Measurements from ENCODE around the gene BNIP5. TPM values are rescaled to one million over a fixed set of nuclear protein-coding genes. Genes with fewer than 3 reads are reported as not detected.

Gene BNIP5
- total RNA-seq, 2 donors from 2014 or later: not detected

DNA sequence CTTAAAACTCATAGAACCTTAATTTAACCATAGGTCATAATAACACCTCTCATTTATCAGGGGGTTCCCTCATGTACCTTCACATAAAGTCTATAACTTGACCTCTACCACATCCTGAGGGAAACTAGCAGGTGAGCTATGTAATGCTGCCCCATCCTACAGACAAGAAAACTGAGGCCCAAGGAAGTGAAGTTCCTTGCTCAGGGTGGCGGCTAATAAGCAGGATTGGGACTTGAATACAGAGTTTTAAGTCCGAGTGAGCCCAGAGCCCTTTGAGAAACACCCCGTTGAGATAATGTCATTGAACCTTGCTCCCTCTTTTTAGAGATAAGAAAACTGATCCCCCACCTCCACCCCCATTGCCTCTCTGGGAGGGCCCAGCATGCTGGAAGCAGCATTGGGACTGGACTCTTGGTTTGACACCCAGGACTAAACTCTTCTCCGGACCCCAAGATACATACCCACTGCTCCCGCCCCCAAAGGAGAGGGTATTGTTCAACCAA is 429 bp downstream of the BNIP5 start:
- DNase-seq (ENCODE audit: low spot score) (no peak), ATAC-seq (ENCODE audit: insufficient number of reproducible peaks, low FRiP score, low read depth) (no peak)
- Histone ChIP-seq H3K27me3 (replicated peaks; ENCODE audit: insufficient read depth) (no peaks in the 10 kb centered on the region), H3K36me3 (no peaks in the 10 kb centered on the region), H3K4me3 (no peak overlapping the region), H3K27ac (no peak overlapping the region), H3K9me3 (no peaks in the 10 kb centered on the region), H3K4me1 (ENCODE audit: control insufficient read depth in 1 of 2, low read depth in 2 of 2) (peaks cover 0 to 11% of the 10 kb centered on the region in 2 donors)
- TF ChIP-seq, protein P1, sequence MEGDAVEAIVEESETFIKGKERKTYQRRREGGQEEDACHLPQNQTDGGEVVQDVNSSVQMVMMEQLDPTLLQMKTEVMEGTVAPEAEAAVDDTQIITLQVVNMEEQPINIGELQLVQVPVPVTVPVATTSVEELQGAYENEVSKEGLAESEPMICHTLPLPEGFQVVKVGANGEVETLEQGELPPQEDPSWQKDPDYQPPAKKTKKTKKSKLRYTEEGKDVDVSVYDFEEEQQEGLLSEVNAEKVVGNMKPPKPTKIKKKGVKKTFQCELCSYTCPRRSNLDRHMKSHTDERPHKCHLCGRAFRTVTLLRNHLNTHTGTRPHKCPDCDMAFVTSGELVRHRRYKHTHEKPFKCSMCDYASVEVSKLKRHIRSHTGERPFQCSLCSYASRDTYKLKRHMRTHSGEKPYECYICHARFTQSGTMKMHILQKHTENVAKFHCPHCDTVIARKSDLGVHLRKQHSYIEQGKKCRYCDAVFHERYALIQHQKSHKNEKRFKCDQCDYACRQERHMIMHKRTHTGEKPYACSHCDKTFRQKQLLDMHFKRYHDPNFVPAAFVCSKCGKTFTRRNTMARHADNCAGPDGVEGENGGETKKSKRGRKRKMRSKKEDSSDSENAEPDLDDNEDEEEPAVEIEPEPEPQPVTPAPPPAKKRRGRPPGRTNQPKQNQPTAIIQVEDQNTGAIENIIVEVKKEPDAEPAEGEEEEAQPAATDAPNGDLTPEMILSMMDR (IDR thresholded peaks at IDR 0.05): no peak

GRCh38 chr6:36335465-36336207 is 1.1 kb downstream of the BNIP5 start:
- ATAC-seq (ENCODE audit: insufficient number of reproducible peaks, low FRiP score, low read depth) (no peak), DNase-seq (ENCODE audit: low spot score) (no peak)
- Histone ChIP-seq H3K9me3 (no peaks in the 10 kb centered on the region), H3K27ac (no peak overlapping the region), H3K36me3 (no peaks in the 10 kb centered on the region), H3K27me3 (replicated peaks; ENCODE audit: insufficient read depth) (no peaks in the 10 kb centered on the region), H3K4me1 (ENCODE audit: control insufficient read depth in 1 of 2, low read depth in 2 of 2) (peaks cover 0 to 6% of the 10 kb centered on the region in 2 donors), H3K4me3 (no peak overlapping the region)
- TF ChIP-seq, protein P1 (IDR thresholded peaks at IDR 0.05): no peak

DNA sequence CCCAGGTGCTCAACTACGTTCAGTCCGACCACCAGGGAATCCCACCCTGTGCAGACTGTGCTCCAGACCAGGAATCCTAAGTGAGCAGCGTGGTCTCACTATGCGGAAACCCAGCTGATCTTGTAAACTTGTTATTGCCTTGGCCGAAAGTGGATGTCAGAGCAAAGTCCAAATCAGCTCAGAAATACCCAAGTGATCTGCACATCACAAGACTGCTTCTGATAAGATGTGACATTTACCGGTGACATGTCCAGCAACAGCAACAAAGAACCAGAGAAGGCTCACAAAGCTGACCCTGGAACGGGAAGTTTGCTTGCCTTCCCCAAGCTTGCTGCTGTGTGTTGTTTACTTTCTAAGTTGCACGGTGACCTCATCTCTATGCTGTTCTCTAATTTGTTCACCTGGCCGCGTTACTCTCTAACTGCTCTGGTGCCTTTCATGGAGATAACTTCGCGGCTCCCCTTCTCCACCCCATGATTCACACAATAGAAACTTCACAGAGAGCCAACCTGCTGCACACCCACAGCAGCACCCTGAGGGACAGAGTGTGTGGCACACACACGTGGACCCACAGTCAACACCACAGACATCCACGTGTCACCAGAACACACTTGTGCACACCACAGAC is 1.7 kb downstream of the BNIP5 start:
- Histone ChIP-seq H3K4me1 (ENCODE audit: control insufficient read depth in 1 of 2, low read depth in 2 of 2) (peaks cover 0 to 5% of the 10 kb centered on the region in 2 donors), H3K9me3 (no peaks in the 10 kb centered on the region), H3K27ac (no peak overlapping the region), H3K27me3 (replicated peaks; ENCODE audit: insufficient read depth) (no peaks in the 10 kb centered on the region), H3K36me3 (no peaks in the 10 kb centered on the region), H3K4me3 (no peak overlapping the region)
- ATAC-seq (ENCODE audit: insufficient number of reproducible peaks, low FRiP score, low read depth): no peak
- no peak for DNase-seq (ENCODE audit: low spot score)
- TF ChIP-seq, protein P1 (IDR thresholded peaks at IDR 0.05): no peak

DNA sequence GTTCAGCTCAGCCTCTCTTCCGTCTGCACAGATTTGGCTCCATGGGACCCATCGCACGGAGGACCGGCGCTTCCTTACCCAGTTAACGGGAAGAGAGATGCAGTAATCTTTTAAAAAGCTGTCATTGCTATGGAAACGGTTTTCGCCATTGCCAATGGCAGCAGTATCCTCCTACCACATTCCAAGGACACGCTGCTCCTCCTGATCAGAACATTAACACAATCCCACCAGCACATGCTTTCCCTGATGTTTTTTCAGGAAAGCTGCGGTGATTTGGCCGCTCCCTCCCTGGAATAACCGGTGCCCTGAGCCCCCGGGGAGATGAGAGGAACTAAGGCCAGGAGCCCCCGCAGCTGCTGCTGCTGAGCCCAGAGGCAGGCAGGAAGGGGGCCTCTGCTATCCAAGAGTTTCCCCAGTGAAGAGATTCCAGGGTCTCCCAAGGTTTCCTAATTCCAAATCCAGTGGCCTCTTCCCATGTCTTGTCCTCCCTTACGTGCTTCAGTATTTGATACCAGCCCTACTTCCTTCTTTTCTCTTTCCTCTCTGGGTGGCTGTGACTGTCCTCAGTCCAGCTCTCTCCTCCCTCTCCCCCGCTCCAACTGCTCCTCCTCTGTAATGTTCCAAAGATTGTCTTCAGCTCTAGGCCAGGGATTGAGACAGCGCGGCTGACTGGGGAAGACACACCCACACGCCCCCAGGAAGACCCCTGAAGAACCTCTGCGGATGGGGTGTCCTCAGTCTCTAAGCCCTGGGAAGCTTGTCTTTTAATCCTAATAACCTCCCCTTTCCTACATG is 2.6 kb downstream of the BNIP5 start:
- Histone ChIP-seq H3K9me3 (no peaks in the 10 kb centered on the region), H3K4me3 (no peak overlapping the region), H3K27me3 (replicated peaks; ENCODE audit: insufficient read depth) (no peaks in the 10 kb centered on the region), H3K36me3 (no peaks in the 10 kb centered on the region), H3K4me1 (ENCODE audit: control insufficient read depth in 1 of 2, low read depth in 2 of 2) (peaks cover 0 to 5% of the 10 kb centered on the region in 2 donors), H3K27ac (no peak overlapping the region)
- TF ChIP-seq, protein P1 (IDR thresholded peaks at IDR 0.05): no peak
- DNase-seq (ENCODE audit: low spot score) (no peak), ATAC-seq (ENCODE audit: insufficient number of reproducible peaks, low FRiP score, low read depth) (no peak)

Data from thoracic aorta (tissue), 2 donors.